H9 (cell line): Measurements from ENCODE around the gene RAPGEF3. TPM values are rescaled to one million over a fixed set of nuclear protein-coding genes. Genes with fewer than 3 reads are reported as not detected.

Experiments used
- DNase-seq: peaks from one replicate; pipeline ENCODE4 v3.0.0-alpha.2; 2017
- H2AFZ ChIP-seq: one replicate; pipeline ENCODE4 v1.6.1; 2013; ENCODE audit warnings: mild to moderate bottlenecking, low read length, control low read depth, moderate library complexity
- H2AK5ac ChIP-seq: 2 replicates; pipeline ENCODE4 v1.6.1; 2013; ENCODE audit warnings: low read length, control low read depth, mixed read lengths; ENCODE audit not compliant: insufficient read length
- H2BK120ac ChIP-seq: one replicate; pipeline ENCODE4 v1.6.1; 2013; ENCODE audit warnings: low read depth, mild to moderate bottlenecking, low read length, control low read depth, inconsistent platforms; ENCODE audit not compliant: poor library complexity, severe bottlenecking
- H2BK12ac ChIP-seq: 2 replicates; pipeline ENCODE4 v1.6.1; 2013; ENCODE audit warnings: low read length, control low read depth, mixed read lengths, low read depth; ENCODE audit not compliant: insufficient read length
- H2BK15ac ChIP-seq: 2 replicates; pipeline ENCODE4 v1.6.1; 2013; ENCODE audit warnings: low read depth, low read length, control low read depth
- H2BK20ac ChIP-seq: one replicate; pipeline ENCODE4 v1.6.1; 2013; ENCODE audit warnings: low read depth, mild to moderate bottlenecking, low read length, control low read depth, inconsistent platforms; ENCODE audit not compliant: poor library complexity, severe bottlenecking
- H2BK5ac ChIP-seq: 2 replicates; pipeline ENCODE4 v1.6.1; 2013; ENCODE audit warnings: low read length, control low read depth, mixed read lengths; ENCODE audit not compliant: insufficient read length
- H3K14ac ChIP-seq: 2 replicates; pipeline ENCODE4 v1.6.1; 2013; ENCODE audit warnings: low read length, control low read depth; ENCODE audit not compliant: insufficient read depth
- H3K18ac ChIP-seq: 2 replicates; pipeline ENCODE4 v1.6.1; 2013; ENCODE audit warnings: low read depth, mild to moderate bottlenecking, mixed read lengths, low read length, control low read depth; ENCODE audit not compliant: insufficient read length
- H3K23ac ChIP-seq: 2 replicates; pipeline ENCODE4 v1.6.1; 2013; ENCODE audit warnings: low read length, control low read depth, mixed read lengths, low read depth; ENCODE audit not compliant: insufficient read length
- H3K23me2 ChIP-seq: 2 replicates; pipeline ENCODE4 v1.6.1; 2013; ENCODE audit warnings: low read depth, mild to moderate bottlenecking, mixed read lengths, low read length, control low read depth; ENCODE audit not compliant: insufficient read length, poor library complexity, severe bottlenecking
- H3K27ac ChIP-seq: 2 replicates; pipeline ENCODE4 v1.5.1; 2013; ENCODE audit warnings: low read length, control low read depth, mixed read lengths, low read depth; ENCODE audit not compliant: insufficient read length
- H3K27me3 ChIP-seq: 2 replicates; pipeline ENCODE4 v1.6.1; 2013; ENCODE audit warnings: low read length, control low read depth, inconsistent platforms; ENCODE audit not compliant: insufficient read depth
- H3K4ac ChIP-seq: 2 replicates; pipeline ENCODE4 v1.6.1; 2013; ENCODE audit warnings: low read depth, mild to moderate bottlenecking, control low read depth, inconsistent platforms, low read length, moderate library complexity
- H3K4me1 ChIP-seq: 2 replicates; pipeline ENCODE4 v1.6.1; 2013; ENCODE audit warnings: low read length, control low read depth, inconsistent platforms; ENCODE audit not compliant: insufficient read depth
- H3K4me2 ChIP-seq: 2 replicates; pipeline ENCODE4 v1.6.1; 2013; ENCODE audit warnings: low read length, control low read depth, mixed read lengths; ENCODE audit not compliant: insufficient read length, insufficient read depth
- H3K56ac ChIP-seq: 2 replicates; pipeline ENCODE4 v1.6.1; 2013; ENCODE audit warnings: low read depth, mild to moderate bottlenecking, mixed read lengths, low read length, control low read depth; ENCODE audit not compliant: insufficient read length
- H3K79me1 ChIP-seq: 2 replicates; pipeline ENCODE4 v1.6.1; 2013; ENCODE audit warnings: low read depth, mild to moderate bottlenecking, moderate library complexity, low read length, control low read depth, inconsistent platforms; ENCODE audit not compliant: insufficient read depth, poor library complexity, severe bottlenecking
- H3K79me2 ChIP-seq: 2 replicates; pipeline ENCODE4 v1.6.1; 2013; ENCODE audit warnings: low read length, control low read depth, inconsistent platforms; ENCODE audit not compliant: insufficient read depth
- H3K9ac ChIP-seq: 2 replicates; pipeline ENCODE4 v1.6.1; 2013; ENCODE audit warnings: low read length, control low read depth, mixed read lengths; ENCODE audit not compliant: insufficient read length; ENCODE audit errors: extremely low read depth
- H3K9me3 ChIP-seq: one replicate; pipeline ENCODE4 v1.6.1; 2013; ENCODE audit warnings: low read depth, low read length, inconsistent platforms; ENCODE audit not compliant: control insufficient read depth
- H3T11ph ChIP-seq: one replicate; pipeline ENCODE4 v1.6.1; 2013; ENCODE audit warnings: mild to moderate bottlenecking, low read length, control low read depth, inconsistent platforms
- H4K20me1 ChIP-seq: one replicate; pipeline ENCODE4 v1.6.1; 2013; ENCODE audit not compliant: control insufficient read depth, insufficient read length, insufficient read depth
- H4K5ac ChIP-seq: 2 replicates; pipeline ENCODE4 v1.6.1; 2013; ENCODE audit warnings: low read depth, mild to moderate bottlenecking, mixed read lengths, low read length, control low read depth; ENCODE audit not compliant: insufficient read length
- H4K8ac ChIP-seq: replicated peaks from 2 replicates; pipeline ENCODE4 v1.6.1; 2013; ENCODE audit warnings: low read length, control low read depth, mixed read lengths, low read depth; ENCODE audit not compliant: insufficient read length
- H4K91ac ChIP-seq: 2 replicates; pipeline ENCODE4 v1.6.1; 2013; ENCODE audit warnings: low read depth, mild to moderate bottlenecking, moderate library complexity, mixed read lengths, low read length, control low read depth; ENCODE audit not compliant: insufficient read length
- H3K27ac Mint-ChIP-seq, 3 experiments: 2 replicates in 2 of 3; 3 replicates in 1 of 3; pipeline ENCODE4 v1.8.0; 2020 to 2021; ENCODE audit warnings: mixed read lengths in 3 of 3, mild to moderate bottlenecking in 1 of 3, moderate library complexity in 1 of 3
- H3K27me3 Mint-ChIP-seq: 2 replicates; pipeline ENCODE4 v1.8.0; 2021; ENCODE audit warnings: low read depth, mild to moderate bottlenecking, moderate library complexity, mixed read lengths
- H3K36me3 Mint-ChIP-seq, 3 experiments: 2 replicates in 2 of 3; 3 replicates in 1 of 3; pipeline ENCODE4 v1.8.0; 2020 to 2021; ENCODE audit warnings: low read depth in 3 of 3, mixed read lengths in 3 of 3; ENCODE audit not compliant: insufficient read depth in 1 of 3
- H3K4me1 Mint-ChIP-seq, 2 experiments: 2 replicates each; pipeline ENCODE4 v1.8.0; 2020; ENCODE audit warnings: mixed read lengths in 2 of 2
- H3K4me3 Mint-ChIP-seq, 2 experiments: 2 replicates in 1 of 2; 3 replicates in 1 of 2; pipeline ENCODE4 v1.8.0; 2020 to 2021; ENCODE audit warnings: mild to moderate bottlenecking in 2 of 2, mixed read lengths in 2 of 2, moderate library complexity in 1 of 2
- H3K9me3 Mint-ChIP-seq, 2 experiments: 2 replicates in 1 of 2; 3 replicates in 1 of 2; pipeline ENCODE4 v1.8.0; 2020; ENCODE audit warnings: mild to moderate bottlenecking in 2 of 2, mixed read lengths in 2 of 2, moderate library complexity in 1 of 2
- WGBS: extraction: QIAGEN DNeasy Blood & Tissue Kit; methylation state at CpG from one replicate; pipeline ENCODE4 v1.1.7; 2013; ENCODE audit warnings: missing lambda C conversion rate, low lambda C conversion rate, mixed read lengths; ENCODE audit not compliant: insufficient read length; ENCODE audit errors: extremely low coverage; 5-methylcytosine and 5-hydroxymethylcytosine counted together
- total RNA-seq: library from RNA; stranded (reverse); gene quantifications from 2 replicates; pipeline ENCODE4 v1.2.1, GENCODE V29; 2021
- TF ChIP-seq, protein P1 (sequence below): fragments of 200-600 bp; sonication (generic); conservative IDR thresholded peaks from 3 replicates; pipeline ENCODE4 v1.8.0; 2021; ENCODE audit warnings: antibody characterized with exemption, mild to moderate bottlenecking

Gene RAPGEF3
- total RNA-seq, 1 experiment from 2014 or later, result 7.4 TPM

DNA sequence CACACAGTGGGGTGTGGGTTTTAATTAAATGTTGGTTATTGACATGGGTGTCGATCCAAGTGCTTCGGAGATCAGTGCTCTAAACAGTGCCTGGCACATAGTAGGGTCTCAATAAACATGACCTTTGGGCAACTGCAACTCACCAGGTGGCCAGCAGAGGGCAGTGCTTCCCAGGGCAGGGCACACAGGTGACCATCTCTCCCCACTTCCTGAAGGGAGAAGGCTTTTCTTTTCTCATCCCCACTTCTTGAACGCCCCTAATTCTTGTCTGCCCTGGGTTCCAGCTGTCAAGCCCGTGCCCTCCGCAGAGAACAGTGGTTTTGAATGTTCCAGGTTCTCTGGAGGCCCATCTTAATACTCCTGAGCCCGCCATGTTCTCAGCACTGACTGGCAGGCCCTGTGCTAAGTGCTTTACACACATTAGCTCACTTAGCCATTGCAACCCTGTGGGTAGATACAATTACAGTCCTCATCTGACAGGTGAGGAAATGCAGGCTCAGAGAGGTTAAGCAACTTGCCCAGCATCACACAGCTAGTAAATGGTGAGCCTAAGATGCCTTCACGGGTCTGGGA is 16.3 kb downstream of the RAPGEF3 start:
- Histone ChIP-seq H2BK20ac (no peak overlapping the region), H2AK5ac (no peak overlapping the region), H3K14ac (no peak overlapping the region), H2AFZ (no peak overlapping the region), H2BK15ac (no peak overlapping the region), H3K23ac (no peak overlapping the region), H3K27ac (no peak overlapping the region), H3K9ac (no peak overlapping the region), H3T11ph (no peak overlapping the region), H3K18ac (no peak overlapping the region), H3K9me3 (no peaks in the 10 kb centered on the region), H2BK12ac (no peak overlapping the region), H3K56ac (no peak overlapping the region), H3K4me2 (no peak overlapping the region), H3K79me2 (no peaks in the 10 kb centered on the region), H4K5ac (no peak overlapping the region), H2BK5ac (no peak overlapping the region), H4K20me1 (no peaks in the 10 kb centered on the region), H3K4me1 (peaks cover 3% of the 10 kb centered on the region; the same call in 1 of the 2 replicates), H2BK120ac (no peak overlapping the region), H4K8ac (no peak overlapping the region), H3K4ac (no peak overlapping the region), H4K91ac (no peak overlapping the region), H3K27me3 (no peaks in the 10 kb centered on the region), H3K79me1 (no peaks in the 10 kb centered on the region), H3K23me2 (no peaks in the 10 kb centered on the region)
- TF ChIP-seq, protein P1, sequence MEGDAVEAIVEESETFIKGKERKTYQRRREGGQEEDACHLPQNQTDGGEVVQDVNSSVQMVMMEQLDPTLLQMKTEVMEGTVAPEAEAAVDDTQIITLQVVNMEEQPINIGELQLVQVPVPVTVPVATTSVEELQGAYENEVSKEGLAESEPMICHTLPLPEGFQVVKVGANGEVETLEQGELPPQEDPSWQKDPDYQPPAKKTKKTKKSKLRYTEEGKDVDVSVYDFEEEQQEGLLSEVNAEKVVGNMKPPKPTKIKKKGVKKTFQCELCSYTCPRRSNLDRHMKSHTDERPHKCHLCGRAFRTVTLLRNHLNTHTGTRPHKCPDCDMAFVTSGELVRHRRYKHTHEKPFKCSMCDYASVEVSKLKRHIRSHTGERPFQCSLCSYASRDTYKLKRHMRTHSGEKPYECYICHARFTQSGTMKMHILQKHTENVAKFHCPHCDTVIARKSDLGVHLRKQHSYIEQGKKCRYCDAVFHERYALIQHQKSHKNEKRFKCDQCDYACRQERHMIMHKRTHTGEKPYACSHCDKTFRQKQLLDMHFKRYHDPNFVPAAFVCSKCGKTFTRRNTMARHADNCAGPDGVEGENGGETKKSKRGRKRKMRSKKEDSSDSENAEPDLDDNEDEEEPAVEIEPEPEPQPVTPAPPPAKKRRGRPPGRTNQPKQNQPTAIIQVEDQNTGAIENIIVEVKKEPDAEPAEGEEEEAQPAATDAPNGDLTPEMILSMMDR, result peak; percentile 98
- Mint-ChIP-seq H3K9me3 (no peaks in the 10 kb centered on the region), H3K27me3 (peaks cover 7% of the 10 kb centered on the region), H3K4me3 (no peak overlapping the region), H3K27ac (no peak overlapping the region), H3K4me1 (peaks cover 26 to 37% of the 10 kb centered on the region in 2 experiments), H3K36me3 (peaks cover 0 to 2% (median 0%) of the 10 kb centered on the region in 3 experiments; a peak in 2 of 7 replicates)
- no CpG with 5 or more reads among the region's 7 CpGs for WGBS
- peak; percentile 82 for DNase-seq
